ENCODE measurements around the gene PAFAH2. TPM values are rescaled to one million over a fixed set of nuclear protein-coding genes. Genes with fewer than 3 reads are reported as not detected.
A peak's percentile ranks its signal among the peaks of the same experiment; 100 is the strongest.

PAFAH2 gene
- total RNA-seq, 1 experiment from 2014 or later = 8.4 TPM

DNA sequence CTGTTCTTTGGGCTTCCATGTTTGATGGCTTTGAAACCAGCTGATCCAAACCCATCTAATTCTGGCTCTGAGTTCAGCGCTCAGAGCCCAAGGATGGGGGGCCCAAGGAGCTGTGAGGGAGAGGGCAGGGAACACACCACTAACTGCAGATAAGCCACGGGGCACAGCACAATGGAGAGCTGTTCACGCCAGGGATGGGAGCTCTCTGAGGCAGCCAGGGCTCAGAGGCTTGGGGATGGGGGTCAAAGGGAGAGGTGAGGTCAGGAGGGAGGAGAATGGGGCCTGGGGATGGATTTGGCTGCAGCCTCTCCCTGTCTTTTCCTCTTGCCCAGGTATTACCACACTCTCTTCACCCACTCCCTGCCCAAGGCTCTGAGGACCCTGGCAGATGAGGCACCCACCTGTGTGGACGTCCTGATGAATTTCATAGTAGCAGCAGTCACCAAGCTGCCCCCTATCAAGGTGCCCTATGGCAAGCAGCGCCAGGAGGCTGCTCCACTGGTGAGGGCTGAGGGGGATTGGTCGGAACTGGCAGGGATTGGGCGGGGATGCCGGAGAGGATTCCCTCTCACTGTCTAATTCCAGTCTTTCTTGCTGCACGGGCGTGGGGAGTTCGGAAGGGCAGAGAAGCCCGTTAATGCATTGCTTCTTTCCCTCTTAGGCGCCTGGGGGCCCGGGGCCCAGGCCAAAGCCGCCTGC, 36.8 kb upstream of the PAFAH2 start:
- CTCF ChIA-PET = interaction anchor here (0.6 to 1.4 kb wide), 4 partner anchors 31 to 282 kb away, joined by 3 read pairs; no protein-coding TSS in a partner anchor
- no peak overlapping the region for H3K27ac Mint-ChIP-seq (ENCODE audit: unreplicated experiment)

DNA sequence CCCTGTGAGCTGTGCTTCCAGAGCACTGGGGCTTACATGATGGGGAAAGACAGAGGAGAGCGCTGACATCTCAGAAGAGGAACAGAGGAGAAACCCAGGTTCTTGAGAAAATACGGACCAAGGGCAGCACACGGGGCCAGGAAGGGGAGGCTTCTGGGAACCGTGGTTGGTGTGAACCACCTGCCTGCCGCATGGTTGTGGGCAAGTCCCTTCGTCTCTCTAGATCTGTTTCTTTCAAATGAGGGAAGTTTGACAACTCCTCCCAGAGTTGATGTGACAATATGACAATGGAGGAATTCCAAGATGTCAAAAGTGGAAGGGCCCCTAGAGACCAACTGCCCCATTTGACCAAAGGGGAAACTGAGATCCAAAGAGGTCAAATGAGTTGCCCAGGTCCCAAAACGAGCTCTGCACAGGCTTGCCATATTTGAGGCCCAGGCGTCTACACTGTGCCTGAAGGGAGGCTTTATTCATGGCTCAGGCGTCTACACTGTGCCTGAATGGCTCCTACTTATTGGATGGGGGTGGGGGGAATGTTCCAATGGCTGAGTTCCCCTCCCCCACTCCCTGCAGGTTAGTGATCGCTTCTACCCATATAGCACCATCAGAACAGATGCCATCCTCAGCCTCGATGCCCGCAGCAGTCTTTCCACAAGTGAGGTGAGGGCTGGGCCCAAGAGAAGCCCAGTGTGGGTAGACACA, 34.9 kb upstream of the PAFAH2 start:
- Mint-ChIP-seq H3K27me3 (ENCODE audit: unreplicated experiment) (peaks cover 48% of the 10 kb centered on the region), H3K36me3 (ENCODE audit: insufficient read depth, unreplicated experiment) (peaks cover 23% of the 10 kb centered on the region), H3K9me3 (ENCODE audit: low read depth, unreplicated experiment) (no peaks in the 10 kb centered on the region), H3K4me3 (ENCODE audit: low read depth, unreplicated experiment) (no peak overlapping the region), H3K4me1 (ENCODE audit: low read depth, unreplicated experiment) (peaks cover 12% of the 10 kb centered on the region), H3K27ac (ENCODE audit: unreplicated experiment) (no peak overlapping the region)
- intact Hi-C loops (cut with micrococcal nuclease; ENCODE audit: unreplicated experiment) = no loop called here
- CTCF ChIA-PET = no interaction called here
- no TSS peak for BruUV-seq (replicated peaks)
- TF ChIP-seq, protein P1, sequence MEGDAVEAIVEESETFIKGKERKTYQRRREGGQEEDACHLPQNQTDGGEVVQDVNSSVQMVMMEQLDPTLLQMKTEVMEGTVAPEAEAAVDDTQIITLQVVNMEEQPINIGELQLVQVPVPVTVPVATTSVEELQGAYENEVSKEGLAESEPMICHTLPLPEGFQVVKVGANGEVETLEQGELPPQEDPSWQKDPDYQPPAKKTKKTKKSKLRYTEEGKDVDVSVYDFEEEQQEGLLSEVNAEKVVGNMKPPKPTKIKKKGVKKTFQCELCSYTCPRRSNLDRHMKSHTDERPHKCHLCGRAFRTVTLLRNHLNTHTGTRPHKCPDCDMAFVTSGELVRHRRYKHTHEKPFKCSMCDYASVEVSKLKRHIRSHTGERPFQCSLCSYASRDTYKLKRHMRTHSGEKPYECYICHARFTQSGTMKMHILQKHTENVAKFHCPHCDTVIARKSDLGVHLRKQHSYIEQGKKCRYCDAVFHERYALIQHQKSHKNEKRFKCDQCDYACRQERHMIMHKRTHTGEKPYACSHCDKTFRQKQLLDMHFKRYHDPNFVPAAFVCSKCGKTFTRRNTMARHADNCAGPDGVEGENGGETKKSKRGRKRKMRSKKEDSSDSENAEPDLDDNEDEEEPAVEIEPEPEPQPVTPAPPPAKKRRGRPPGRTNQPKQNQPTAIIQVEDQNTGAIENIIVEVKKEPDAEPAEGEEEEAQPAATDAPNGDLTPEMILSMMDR (IDR thresholded peaks at IDR 0.05; ENCODE audit: unreplicated experiment) = no peak
- no peak for DNase-seq

More for the DNA sequence above, 36.8 kb upstream of the PAFAH2 start:
- TF ChIP-seq, protein P1 (IDR thresholded peaks at IDR 0.05; ENCODE audit: unreplicated experiment) = no peak
- no peaks in the 10 kb centered on the region for H3K9me3 Mint-ChIP-seq (ENCODE audit: low read depth, unreplicated experiment)
- DNase-seq = peak; percentile 8
- H3K4me1 Mint-ChIP-seq (ENCODE audit: low read depth, unreplicated experiment) = peaks cover 12% of the 10 kb centered on the region
- H3K27me3 Mint-ChIP-seq (ENCODE audit: unreplicated experiment) = peaks cover 31% of the 10 kb centered on the region
- H3K36me3 Mint-ChIP-seq (ENCODE audit: insufficient read depth, unreplicated experiment) = peaks cover 23% of the 10 kb centered on the region
- BruUV-seq (replicated peaks) = no TSS peak
- peak overlapping the region; percentile 96 for H3K4me3 Mint-ChIP-seq (ENCODE audit: low read depth, unreplicated experiment)
- intact Hi-C loops (cut with micrococcal nuclease; ENCODE audit: unreplicated experiment) = loop anchor here (2.0 kb wide), 1 partner anchor 70 kb away; no protein-coding TSS in a partner anchor

DNA sequence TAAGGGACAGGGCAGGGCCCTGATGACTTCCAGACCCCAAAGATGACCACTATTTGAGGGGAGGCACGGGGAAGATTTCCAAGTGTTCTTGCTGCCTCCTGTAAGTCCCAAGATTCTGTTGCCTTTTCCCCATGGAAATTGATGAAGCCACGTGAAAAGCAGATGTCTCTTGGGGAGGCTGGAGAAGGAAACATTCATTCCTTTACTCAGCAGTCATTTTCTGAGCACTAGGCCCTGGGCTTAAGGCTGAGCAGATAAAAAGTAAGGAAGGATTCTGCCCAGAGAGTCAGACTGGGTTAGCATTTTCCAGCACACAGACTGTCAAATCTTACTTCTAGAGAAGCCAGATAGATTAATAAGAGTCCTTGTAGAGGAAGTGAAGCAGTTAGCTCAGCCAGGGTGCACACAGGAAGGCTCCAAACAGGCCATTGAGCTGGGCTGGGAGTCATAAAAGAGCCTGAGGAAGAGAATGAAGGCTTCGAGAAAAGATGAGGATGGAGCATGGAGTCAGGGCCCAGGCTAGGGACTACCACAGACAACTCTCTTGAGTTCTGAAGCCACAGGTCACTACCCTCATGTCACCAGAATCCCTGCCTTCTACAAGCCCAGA, 33.9 kb upstream of the PAFAH2 start:
- Mint-ChIP-seq H3K27me3 (ENCODE audit: unreplicated experiment) (peaks cover 50% of the 10 kb centered on the region), H3K9me3 (ENCODE audit: low read depth, unreplicated experiment) (no peaks in the 10 kb centered on the region), H3K4me1 (ENCODE audit: low read depth, unreplicated experiment) (peaks cover 10% of the 10 kb centered on the region), H3K27ac (ENCODE audit: unreplicated experiment) (no peak overlapping the region), H3K4me3 (ENCODE audit: low read depth, unreplicated experiment) (no peak overlapping the region), H3K36me3 (ENCODE audit: insufficient read depth, unreplicated experiment) (peaks cover 21% of the 10 kb centered on the region)
- DNase-seq = no peak
- TF ChIP-seq, protein P1 (IDR thresholded peaks at IDR 0.05; ENCODE audit: unreplicated experiment) = no peak
- BruUV-seq (replicated peaks) = no TSS peak
- CTCF ChIA-PET = no interaction called here
- intact Hi-C loops (cut with micrococcal nuclease; ENCODE audit: unreplicated experiment) = no loop called here

DNA sequence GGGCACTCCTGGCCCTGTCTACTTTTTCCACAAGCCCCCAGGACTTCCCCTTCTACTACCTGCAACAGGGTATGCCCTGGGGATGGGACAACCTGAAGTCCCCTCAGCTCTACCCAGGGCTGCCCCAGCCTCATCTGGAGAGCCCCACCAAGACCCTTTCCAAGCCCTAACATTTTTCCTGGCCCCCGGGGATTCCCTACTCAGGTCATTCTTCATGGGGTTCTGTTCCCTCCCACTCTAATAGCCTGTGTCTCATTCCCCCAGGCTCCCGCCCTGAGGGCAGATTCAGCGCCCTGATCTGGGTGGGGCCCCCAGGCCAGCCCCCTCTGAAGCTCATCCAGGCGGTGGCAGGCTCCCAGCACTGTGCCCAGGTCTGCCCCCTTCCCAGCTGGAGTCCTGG, 33.3 kb upstream of the PAFAH2 start:
- TF ChIP-seq, protein P1 (IDR thresholded peaks at IDR 0.05; ENCODE audit: unreplicated experiment) = no peak
- CTCF ChIA-PET = no interaction called here
- no TSS peak for BruUV-seq (replicated peaks)
- Mint-ChIP-seq H3K27ac (ENCODE audit: unreplicated experiment) (no peak overlapping the region), H3K27me3 (ENCODE audit: unreplicated experiment) (peaks cover 50% of the 10 kb centered on the region), H3K36me3 (ENCODE audit: insufficient read depth, unreplicated experiment) (peaks cover 16% of the 10 kb centered on the region), H3K9me3 (ENCODE audit: low read depth, unreplicated experiment) (no peaks in the 10 kb centered on the region), H3K4me3 (ENCODE audit: low read depth, unreplicated experiment) (no peak overlapping the region), H3K4me1 (ENCODE audit: low read depth, unreplicated experiment) (peaks cover 5% of the 10 kb centered on the region)
- DNase-seq = no peak
- intact Hi-C loops (cut with micrococcal nuclease; ENCODE audit: unreplicated experiment) = no loop called here

All from Calu3 (cell line).